ENCODE data around the gene KCTD21.
"Not testable (repeated sequence)": the region's sequence is repeated elsewhere in the genome, so short reads cannot be mapped to it uniquely, and the experiment has no call there.

Gene KCTD21

GRCh38 chr11:78200061-78200460 lies 11.6 kb upstream of the KCTD21 start:
- no peak for DNase-seq

- no peak for DNase-seq
Measured at GRCh38 chr11:78199653-78200015, 11.2 kb upstream of the KCTD21 start.

DNA sequence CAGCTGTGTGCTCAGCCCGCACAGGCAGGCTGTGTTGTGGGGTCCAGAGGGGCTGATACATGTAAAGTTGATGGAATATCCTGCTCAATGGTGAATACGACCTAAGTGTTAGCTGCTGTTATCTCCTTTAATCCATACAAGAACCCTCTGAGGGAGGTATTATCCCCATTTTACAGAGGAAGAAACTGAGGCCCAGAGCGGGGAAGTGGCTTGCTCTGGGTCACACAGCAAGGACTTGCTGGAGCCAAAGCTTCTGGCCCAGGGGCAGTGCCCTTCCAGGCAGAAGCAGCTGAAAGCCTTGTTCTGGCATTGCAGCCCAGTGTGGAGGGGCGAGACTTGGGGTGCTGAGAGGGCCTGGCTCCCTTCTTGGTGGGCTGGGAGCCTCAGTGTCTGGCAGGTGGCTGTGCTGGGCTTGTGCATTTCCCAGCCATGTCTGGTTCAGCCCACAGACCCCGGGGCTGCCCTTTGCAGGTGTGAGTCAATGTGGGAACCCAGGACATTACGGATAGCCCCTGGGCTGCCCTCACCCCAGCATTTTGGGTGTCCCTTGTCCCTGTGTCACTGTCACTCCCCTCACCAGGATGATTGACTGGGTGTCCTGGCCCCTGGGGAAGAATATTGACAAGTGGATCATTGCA lies 10.7 kb upstream of the KCTD21 start:
- no peak for DNase-seq

GRCh38 chr11:78197816-78198215 lies 9.4 kb upstream of the KCTD21 start:
- DNase-seq = no peak

DNA sequence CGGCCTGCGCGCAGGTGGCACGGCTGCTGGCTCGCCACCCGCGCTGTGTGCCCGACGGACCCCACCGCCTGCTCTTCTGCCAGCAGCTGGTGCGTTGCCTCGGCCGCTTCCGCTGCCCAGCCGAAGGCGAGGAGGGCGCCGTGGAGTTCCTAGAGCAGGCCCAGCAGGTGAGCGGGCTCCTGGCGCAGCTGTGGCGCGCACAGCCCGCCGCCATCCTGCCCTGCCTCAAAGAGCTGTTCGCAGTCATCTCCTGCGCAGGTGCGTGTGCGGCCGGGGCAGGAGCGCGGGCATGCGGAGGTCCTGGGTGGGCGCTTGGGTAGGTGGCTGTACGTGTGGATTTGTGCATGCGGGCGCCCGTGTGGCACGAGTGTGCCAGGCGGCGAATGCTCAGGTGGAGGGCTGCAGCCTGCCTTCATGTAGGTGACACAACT lies 8.2 kb upstream of the KCTD21 start:
- DNase-seq = no peak

DNA sequence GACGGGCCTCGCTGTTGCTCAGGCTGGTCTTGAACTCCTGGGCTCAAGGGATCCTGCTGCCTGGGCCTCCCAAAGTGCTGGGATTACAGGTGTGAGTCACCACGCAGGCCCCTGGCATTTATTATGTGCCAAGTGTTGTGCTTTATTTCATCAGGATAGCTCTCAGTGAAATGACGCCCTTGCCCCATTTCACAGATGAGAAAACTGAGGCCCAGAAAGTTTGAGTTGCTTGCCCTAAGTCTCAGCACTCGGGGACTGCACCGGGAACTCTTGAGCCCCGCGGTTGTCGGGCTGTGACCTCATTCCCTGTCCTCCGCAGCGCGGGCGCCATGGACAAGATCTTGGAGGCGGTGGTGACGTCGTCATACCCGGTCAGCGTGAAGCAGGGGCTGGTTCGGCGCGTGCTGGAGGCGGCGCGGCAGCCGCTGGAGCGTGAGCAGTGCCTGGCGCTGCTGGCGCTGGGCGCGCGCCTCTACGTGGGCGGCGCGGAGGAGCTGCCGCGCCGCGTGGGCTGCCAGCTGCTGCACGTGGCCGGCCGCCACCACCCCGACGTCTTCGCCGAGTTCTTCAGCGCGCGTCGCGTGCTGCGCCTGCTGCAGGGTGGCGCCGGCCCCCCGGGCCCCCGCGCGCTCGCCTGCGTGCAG lies 7.6 kb upstream of the KCTD21 start:
- no peak for DNase-seq

- DNase-seq = no peak
Measured at GRCh38 chr11:78194490-78194889, 6.1 kb upstream of the KCTD21 start.

GRCh38 chr11:78193806-78194205 lies 5.4 kb upstream of the KCTD21 start:
- no peak for DNase-seq

DNA sequence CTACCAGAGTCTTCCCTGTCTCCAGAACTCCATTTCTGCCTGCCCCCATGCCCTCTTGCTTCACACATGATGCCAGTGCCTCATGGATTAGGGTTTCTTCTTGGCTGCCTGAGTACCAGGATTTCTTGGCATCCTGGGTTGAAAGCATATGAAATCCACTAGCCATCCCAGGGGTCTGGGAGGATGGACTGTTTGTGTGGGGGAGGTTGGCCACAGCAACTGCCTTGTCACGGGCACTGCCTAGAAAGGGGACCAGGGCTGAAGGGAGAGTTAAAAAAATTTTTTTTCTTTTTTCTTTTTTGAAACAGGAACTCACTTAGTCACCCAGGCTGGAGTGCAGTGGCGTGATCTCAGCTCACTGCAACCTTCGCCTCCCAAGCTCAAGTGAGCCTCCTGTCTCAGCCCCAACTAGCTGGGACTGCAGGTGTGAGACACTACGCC lies 4.5 kb upstream of the KCTD21 start:
- no peak for DNase-seq

DNA sequence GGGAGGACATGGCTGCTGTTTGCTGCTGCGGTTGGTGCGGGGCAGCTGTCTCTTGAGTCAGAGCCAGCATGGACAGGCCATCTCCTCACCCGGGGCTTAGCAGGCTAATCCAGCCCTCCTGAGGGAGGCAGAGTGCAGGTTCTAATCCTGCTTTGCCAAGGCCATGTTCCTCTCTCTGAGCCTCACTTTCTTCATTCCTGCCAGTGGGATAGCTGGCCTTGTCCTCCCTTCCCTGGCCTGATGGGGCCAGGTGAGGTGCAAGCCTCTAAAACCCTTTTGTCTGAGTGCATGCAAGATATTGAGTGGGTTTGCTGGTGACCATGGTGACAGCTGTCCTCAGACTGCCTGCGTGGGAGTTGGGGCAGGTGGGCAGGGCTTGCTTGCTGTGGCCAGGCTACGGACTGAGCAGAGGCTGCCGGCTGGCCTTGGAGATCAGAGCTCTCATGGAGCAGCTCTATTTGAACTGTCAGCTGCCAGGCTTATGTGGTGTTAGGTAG lies 3.8 kb upstream of the KCTD21 start:
- no peak for DNase-seq

GRCh38 chr11:78190871-78191538 lies 2.6 kb upstream of the KCTD21 start:
- DNase-seq = no peak

DNA sequence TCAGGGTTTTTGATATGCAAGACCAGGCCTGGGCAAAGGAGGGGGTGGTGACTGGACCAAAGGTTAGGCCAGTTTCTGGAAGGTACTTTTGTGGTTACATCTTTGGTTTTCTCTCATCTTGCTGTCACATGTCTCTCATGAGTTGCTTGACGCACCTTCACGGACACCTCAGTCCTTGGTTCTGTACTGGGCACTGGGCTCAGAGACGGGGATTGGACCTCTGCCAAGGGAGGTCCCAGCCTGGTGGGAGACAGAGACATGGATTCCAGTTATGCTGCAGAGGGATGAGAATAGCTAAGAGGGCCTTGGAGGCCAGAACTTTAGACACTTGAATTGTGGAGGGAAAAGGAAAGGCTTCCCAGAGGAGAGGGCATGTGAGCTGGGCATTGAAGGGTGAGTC lies 1.9 kb upstream of the KCTD21 start:
- DNase-seq = no peak

GRCh38 chr11:78189851-78190250 lies 1.4 kb upstream of the KCTD21 start:
- DNase-seq = no peak

DNA sequence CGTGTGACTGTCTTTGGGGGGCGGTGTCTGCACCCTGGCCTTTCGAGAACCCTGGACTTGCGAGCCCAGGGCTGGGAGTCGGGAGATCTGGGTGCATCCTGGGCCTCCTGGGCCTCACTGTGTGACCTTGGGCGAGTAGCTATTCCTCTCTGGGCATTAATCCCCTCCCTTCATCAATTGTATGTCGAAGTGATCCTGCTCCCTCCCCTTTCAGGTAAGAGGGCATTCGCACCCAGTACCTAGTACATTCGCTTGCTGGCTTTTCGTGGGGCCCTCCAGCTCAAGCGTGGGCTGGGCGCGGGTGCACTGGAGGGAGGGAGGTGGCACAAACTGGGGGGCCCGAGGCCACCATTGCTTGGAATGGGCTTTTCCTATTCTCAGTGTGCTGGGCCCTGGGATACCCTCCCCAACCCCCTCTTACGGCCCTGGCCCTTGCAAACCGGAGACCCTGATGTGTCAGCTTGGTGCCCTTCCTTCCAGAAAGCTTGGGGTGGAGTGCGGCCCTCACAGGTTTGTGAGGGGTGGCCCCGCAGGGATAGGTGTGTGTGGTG lies 823 bp upstream of the KCTD21 start:
- DNase-seq = no peak

- no peak for DNase-seq
Measured at GRCh38 chr11:78187366-78188285, 800 bp downstream of the KCTD21 start.

- no peak for DNase-seq
Measured at GRCh38 chr11:78181185-78181584, 7.2 kb downstream of the KCTD21 start.

- no peak for DNase-seq
Measured at GRCh38 chr11:78180751-78181150, 7.7 kb downstream of the KCTD21 start.

GRCh38 chr11:78179459-78180071 lies 8.9 kb downstream of the KCTD21 start:
- no peak for DNase-seq

GRCh38 chr11:78177216-78177615 lies 11.2 kb downstream of the KCTD21 start:
- no peak for DNase-seq

GRCh38 chr11:78176605-78177141 lies 11.8 kb downstream of the KCTD21 start:
- DNase-seq = no peak

GRCh38 chr11:78175862-78176261 lies 12.6 kb downstream of the KCTD21 start:
- DNase-seq = not testable (repeated sequence)

GRCh38 chr11:78171951-78172350 lies 16.5 kb downstream of the KCTD21 start:
- no peak for DNase-seq

Measured in NCI-H1436 (cell line).